Omental fat pad (tissue), 4 donors: ENCODE results near the gene IL20. TPM values are rescaled to one million over a fixed set of nuclear protein-coding genes. Genes with fewer than 3 reads are reported as not detected.

Source experiments
- ATAC-seq: fragments of 150-250 bp; one replicate; pipeline ENCODE4 v1.9.1; 2016; ENCODE audit warnings: mild to moderate bottlenecking, moderate library complexity; ENCODE audit not compliant: low FRiP score
- DNase-seq: peaks from one replicate; pipeline ENCODE4 v3.0.0-alpha.2; 2019; ENCODE audit warnings: low spot score
- CTCF ChIP-seq, 3 donors: fragments of 450-650 bp; IDR thresholded peaks; one replicate each; pipeline ENCODE4 v1.5.1; 2016 to 2017; ENCODE audit warnings: antibody characterized with exemption in 3 of 3, mild to moderate bottlenecking in 3 of 3, moderate library complexity in 2 of 3
- total RNA-seq, 4 donors: library from RNA; depleted of rRNA; stranded (reverse); fragments of >200 nt; gene quantifications; one replicate each; pipeline ENCODE4 v1.1.0, GENCODE V29; 2016

The IL20 gene
- total RNA-seq, 4 donors from 2014 or later: 0.82 to 8.6 (median 8.2) TPM; not detected in 1

DNA sequence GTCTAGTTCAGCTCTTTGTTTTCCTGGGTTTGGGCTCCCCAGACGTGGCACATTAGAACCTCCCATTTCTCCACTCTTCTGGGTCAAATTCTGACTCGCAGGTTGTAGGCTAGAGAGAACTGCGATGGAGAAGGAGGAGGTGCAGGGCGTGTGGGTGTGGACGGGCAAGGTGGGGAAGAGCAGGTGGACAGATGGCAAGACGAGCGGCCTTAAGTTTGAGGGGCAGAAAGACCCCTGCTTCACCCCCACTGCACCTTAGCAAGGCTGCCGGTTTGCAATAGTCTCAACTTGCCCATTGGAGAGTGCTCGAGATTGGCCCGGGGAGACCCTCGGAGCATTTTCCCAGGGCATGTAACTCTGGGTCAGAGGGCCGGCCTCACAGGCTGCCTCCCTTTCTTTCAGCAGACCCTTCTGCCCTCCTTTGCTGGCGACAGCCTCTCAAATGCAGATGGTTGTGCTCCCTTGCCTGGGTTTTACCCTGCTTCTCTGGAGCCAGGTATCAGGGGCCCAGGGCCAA is 33.5 kb downstream of the IL20 start:
- ATAC-seq: no peak
- TF ChIP-seq CTCF (IDR thresholded peaks at IDR 0.05): no peak
- no peak for DNase-seq

DNA sequence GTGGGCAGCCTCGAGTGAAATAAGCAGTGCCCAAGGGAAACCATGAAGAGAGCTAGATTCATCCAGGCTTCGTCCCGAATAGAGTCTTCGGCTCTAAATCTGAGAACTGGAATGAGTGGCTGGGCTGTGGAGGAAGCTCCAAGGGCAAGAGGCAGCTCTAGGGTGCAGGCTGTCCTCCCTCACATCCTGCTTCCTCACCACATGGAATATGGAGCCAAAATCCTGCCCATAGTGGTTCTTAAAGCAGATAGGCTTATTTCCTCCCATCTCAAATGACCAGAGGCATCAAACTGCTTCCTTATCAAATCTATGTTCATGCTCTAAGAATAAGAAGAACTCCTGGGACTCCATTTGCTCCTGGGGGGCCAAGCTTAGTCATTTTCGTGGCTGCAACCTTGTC is 34.3 kb downstream of the IL20 start:
- no peak for TF ChIP-seq CTCF (IDR thresholded peaks at IDR 0.05)
- DNase-seq (no peak), ATAC-seq (no peak)

DNA sequence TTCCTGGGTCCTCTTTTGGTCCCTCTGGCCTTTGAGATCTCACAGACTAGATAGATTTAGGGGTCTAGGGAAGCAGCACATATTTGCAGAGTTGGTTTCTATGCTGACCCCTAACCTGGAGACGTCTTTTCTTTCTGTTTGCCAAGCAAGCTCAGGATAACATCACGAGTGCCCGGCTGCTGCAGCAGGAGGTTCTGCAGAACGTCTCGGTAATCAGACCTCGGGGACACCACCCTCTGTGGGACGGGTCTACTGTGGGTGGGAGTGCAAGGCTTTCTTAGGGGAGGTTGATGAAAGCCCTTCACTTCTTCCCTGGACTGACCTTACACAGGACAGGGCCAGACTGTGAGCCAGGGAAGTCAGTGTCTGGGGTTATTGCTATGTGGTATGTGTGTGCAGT is 34.7 kb downstream of the IL20 start:
- no peak for ATAC-seq
- DNase-seq: no peak
- TF ChIP-seq CTCF (IDR thresholded peaks at IDR 0.05): no peak

DNA sequence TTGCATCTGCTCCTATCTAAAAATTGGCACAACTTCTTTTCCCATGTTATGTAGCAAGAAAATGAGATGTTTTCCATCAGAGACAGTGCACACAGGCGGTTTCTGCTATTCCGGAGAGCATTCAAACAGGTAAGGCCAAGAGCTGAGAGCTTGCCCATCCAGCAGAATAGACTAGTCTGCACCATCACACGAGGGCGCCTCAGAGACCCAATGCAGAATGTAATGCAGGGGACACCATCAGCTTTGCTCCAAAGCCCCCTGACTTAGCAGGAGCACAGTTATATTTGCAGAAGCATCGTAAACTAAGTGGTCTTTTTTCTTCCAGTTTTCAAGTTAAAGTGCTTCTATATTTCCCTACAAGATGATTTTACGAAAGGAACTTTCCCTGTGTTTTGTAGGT is 36.5 kb downstream of the IL20 start:
- DNase-seq: no peak
- no peak for ATAC-seq
- TF ChIP-seq CTCF (IDR thresholded peaks at IDR 0.05): no peak

GRCh38 chr1:206902702-206903101 is 37.3 kb downstream of the IL20 start:
- no peak for TF ChIP-seq CTCF (IDR thresholded peaks at IDR 0.05)
- ATAC-seq (no peak), DNase-seq (no peak)

DNA sequence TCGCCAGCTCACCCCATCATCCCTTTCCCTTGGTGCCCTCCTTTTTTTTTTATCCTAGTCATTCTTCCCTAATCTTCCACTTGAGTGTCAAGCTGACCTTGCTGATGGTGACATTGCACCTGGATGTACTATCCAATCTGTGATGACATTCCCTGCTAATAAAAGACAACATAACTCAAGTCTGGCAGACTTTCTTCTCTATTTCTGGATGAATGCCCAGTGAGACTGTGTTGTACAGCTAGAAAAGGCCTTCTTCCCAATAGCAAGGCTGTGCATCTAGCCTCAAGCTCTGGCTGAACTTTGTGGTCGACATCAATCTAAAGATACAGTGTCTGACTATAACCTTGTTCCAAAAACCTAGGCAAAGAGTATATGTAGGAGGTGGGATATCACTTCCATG is 38.3 kb downstream of the IL20 start:
- TF ChIP-seq CTCF (IDR thresholded peaks at IDR 0.05): no peak
- no peak for DNase-seq
- ATAC-seq: no peak

DNA sequence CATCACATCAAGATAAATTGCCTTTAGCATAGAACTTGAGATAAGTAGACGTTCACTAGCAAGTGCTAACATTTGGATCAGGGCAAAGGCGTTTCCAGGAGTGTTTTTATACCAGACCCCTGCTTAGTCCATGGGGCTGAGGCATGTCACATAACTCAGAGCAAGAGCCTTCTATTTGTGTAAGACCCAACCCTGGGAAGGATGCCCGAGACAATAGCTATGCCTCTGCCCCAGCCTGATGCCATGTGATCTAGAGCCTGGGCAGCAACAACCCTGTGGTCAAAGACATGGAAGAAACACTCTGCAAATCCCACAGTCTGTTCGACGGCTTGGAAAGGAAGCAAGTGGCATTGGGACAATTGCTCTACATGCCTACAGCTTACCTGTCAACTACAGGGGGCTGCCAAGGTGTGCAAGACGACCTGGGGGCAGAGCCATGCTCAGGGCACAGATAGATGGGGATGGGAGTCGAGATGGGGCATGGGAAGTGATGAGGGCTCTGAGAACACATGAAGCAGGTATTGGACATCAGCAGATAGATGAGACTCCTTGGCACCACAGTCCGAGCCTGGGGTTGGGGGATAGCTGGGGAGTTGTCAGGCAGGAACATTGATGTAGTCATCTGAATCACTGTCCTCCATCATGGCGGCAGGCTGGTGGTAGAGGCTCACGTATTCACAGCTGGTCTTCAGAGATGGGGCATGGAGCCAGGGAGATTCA is 39.2 kb downstream of the IL20 start:
- ATAC-seq: no peak
- no peak for DNase-seq
- no peak for TF ChIP-seq CTCF (IDR thresholded peaks at IDR 0.05)
